HCT116 (cell line): ENCODE measurements around the gene RPS15A. TPM values are rescaled to one million over a fixed set of nuclear protein-coding genes. Genes with fewer than 3 reads are reported as not detected.

Experiments
- ATAC-seq: fragments of 200-7000 bp; cut with Tn5 transposase; 2 replicates; pipeline ENCODE4 v1.9.1; 2020; ENCODE audit warnings: mild to moderate bottlenecking, moderate library complexity
- BruUV-seq: library from RNA; stranded (reverse); fragments of 400-500 nt; replicated peaks from 2 replicates; lab custom pipeline; 2021; lab: Mats Ljungman, UMichigan
- CTCF ChIA-PET: fragments of 300-600 bp; sonication (Branson Sonifier 250); formaldehyde crosslinking; loops from one replicate; lab custom pipeline; 2021; ENCODE audit warnings: antibody characterized with exemption; lab: Charles Lee
- POLR2A ChIA-PET: fragments of 300-600, 350-600 bp; sonication (Branson Sonifier 250); formaldehyde crosslinking; loops from one replicate; lab custom pipeline; 2021; ENCODE audit warnings: antibody characterized with exemption; lab: Charles Lee
- RAD21 ChIA-PET, 2 experiments: fragments of 300-600 bp; sonication (Branson Sonifier 250); formaldehyde crosslinking; loops; one replicate each; lab custom pipeline; 2023; ENCODE audit warnings: low total read pairs in 2 of 2; ENCODE audit not compliant: uncharacterized antibody in 2 of 2, unreplicated experiment in 2 of 2, low non-redundant PET in 1 of 2; lab: Charles Lee
- DNase-seq: peaks from one replicate; pipeline ENCODE4 v3.0.0-alpha.2; 2010; ENCODE audit warnings: low read depth, low spot score
- H2AFZ ChIP-seq: fragments of 200-600 bp; shearing (Covaris generic), sonication (generic); 2 replicates; pipeline ENCODE4 v1.6.1; 2017; ENCODE audit warnings: low read depth, mixed run types, mixed read lengths, antibody characterized with exemption, low read length; ENCODE audit not compliant: poor library complexity, severe bottlenecking
- H3K27ac ChIP-seq: 2 replicates; pipeline ENCODE4 v1.5.1; 2012; ENCODE audit warnings: low read depth, low read length
- H3K27me3 ChIP-seq: fragments of 200-600 bp; sonication (generic); 2 replicates; pipeline ENCODE4 v1.6.1; 2016; ENCODE audit warnings: mixed run types, low read length, mixed read lengths; ENCODE audit not compliant: insufficient read depth
- H3K36me3 ChIP-seq, 2 experiments: fragments of 200-500 bp in 1 of 2; fragments of 200-600 bp in 1 of 2; sonication (Bioruptor generic) in 1 of 2; sonication (generic) in 1 of 2; 2 replicates each; pipeline versions ENCODE4 v1.5.1 to v1.6.1; 2014 to 2016; ENCODE audit warnings: low read length in 2 of 2, inconsistent platforms in 1 of 2, mixed read lengths in 1 of 2, mixed run types in 1 of 2; ENCODE audit not compliant: insufficient read depth in 2 of 2, control insufficient read depth in 1 of 2
- H3K4me1 ChIP-seq, 2 experiments: fragments of 200-600 bp in 1 of 2; sonication (generic) in 1 of 2; 2 replicates each; pipeline versions ENCODE4 v1.5.1 to v1.6.1; 2012 to 2017; ENCODE audit warnings: low read length in 2 of 2, inconsistent platforms in 1 of 2, mild to moderate bottlenecking in 1 of 2, mixed read lengths in 1 of 2, mixed run types in 1 of 2, moderate library complexity in 1 of 2; ENCODE audit not compliant: insufficient read depth in 2 of 2, control insufficient read depth in 1 of 2
- H3K4me2 ChIP-seq: fragments of 200-600 bp; sonication (generic); 2 replicates; pipeline ENCODE4 v1.6.1; 2017; ENCODE audit warnings: mixed run types, low read length, mixed read lengths
- H3K4me3 ChIP-seq, 2 experiments: fragments of 200-600 bp in 1 of 2; sonication (generic) in 1 of 2; replicated peaks in 1 of 2; 2 replicates each; pipeline ENCODE4 v1.5.1; 2011 to 2016; ENCODE audit warnings: low read length in 2 of 2, control low read depth in 1 of 2, low read depth in 1 of 2, mild to moderate bottlenecking in 1 of 2, mixed read lengths in 1 of 2, mixed run types in 1 of 2
- H3K79me2 ChIP-seq: fragments of 200-600 bp; sonication (generic); 2 replicates; pipeline ENCODE4 v1.6.1; 2017; ENCODE audit warnings: mild to moderate bottlenecking, mixed run types, low read length, moderate library complexity, mixed read lengths; ENCODE audit not compliant: insufficient read depth
- H3K9ac ChIP-seq: fragments of 200-600 bp; sonication (generic); 2 replicates; pipeline ENCODE4 v1.6.1; 2016; ENCODE audit warnings: low read length, mixed read lengths
- H3K9me2 ChIP-seq: fragments of 200-600 bp; sonication (generic), shearing (Covaris generic); 2 replicates; pipeline ENCODE4 v1.6.1; 2017; ENCODE audit warnings: mixed run types, mild to moderate bottlenecking, moderate library complexity; ENCODE audit not compliant: insufficient read depth
- H3K9me3 ChIP-seq, 2 experiments: fragments of 200-500 bp in 1 of 2; fragments of 200-600 bp in 1 of 2; sonication (Bioruptor generic) in 1 of 2; sonication (generic) in 1 of 2; 2 replicates each; pipeline ENCODE4 v1.6.1; 2014 to 2017; ENCODE audit warnings: low read length in 2 of 2, mixed read lengths in 2 of 2, inconsistent platforms in 1 of 2, low read depth in 1 of 2, mild to moderate bottlenecking in 1 of 2, mixed run types in 1 of 2, moderate library complexity in 1 of 2; ENCODE audit not compliant: control insufficient read depth in 1 of 2, insufficient read depth in 1 of 2
- H4K20me1 ChIP-seq: fragments of 200-600 bp; sonication (generic), shearing (Covaris generic); 2 replicates; pipeline ENCODE4 v1.6.1; 2017; ENCODE audit warnings: mixed run types, mild to moderate bottlenecking, moderate library complexity; ENCODE audit not compliant: insufficient read depth
- CEBPB ChIP-seq: IDR thresholded peaks from 2 replicates; pipeline ENCODE4 v1.6.1; 2012; ENCODE audit warnings: low read depth
- EZH2phosphoT487 ChIP-seq: fragments of 200-600 bp; IDR thresholded peaks from 2 replicates; pipeline ENCODE4 v1.6.1; 2018; ENCODE audit warnings: antibody characterized with exemption, borderline replicate concordance
- RAD21 ChIP-seq: IDR thresholded peaks from 2 replicates; pipeline ENCODE4 v1.6.1; 2012; ENCODE audit warnings: low read depth, mild to moderate bottlenecking
- SP1 ChIP-seq: IDR thresholded peaks from 2 replicates; pipeline ENCODE4 v1.6.1; 2012; ENCODE audit warnings: low read depth
- SRF ChIP-seq: IDR thresholded peaks from 2 replicates; pipeline ENCODE4 v1.6.1; 2012; ENCODE audit warnings: low read depth
- TCF7L2 ChIP-seq: IDR thresholded peaks from 2 replicates; pipeline ENCODE4 v1.7.0; 2011; ENCODE audit warnings: borderline replicate concordance, inconsistent platforms; ENCODE audit not compliant: insufficient read depth, insufficient read length; ENCODE audit errors: extremely low read depth
- intact Hi-C: fragments of 100-400 bp; cut with micrococcal nuclease; formaldehyde crosslinking; loops from 2 replicates; pipeline ENCODE4 v1.10.0; 2022
- total RNA-seq: library from RNA; stranded (reverse); gene quantifications from one replicate; pipeline ENCODE4 v1.2.1, GENCODE V29; 2021; ENCODE audit not compliant: unreplicated experiment
- TF ChIP-seq, protein P1 (sequence below): IDR thresholded peaks from 2 replicates; pipeline ENCODE4 v1.6.1; 2012
- TF ChIP-seq, protein P2 (sequence below): IDR thresholded peaks from 2 replicates; pipeline ENCODE4 v1.6.1; 2012
- TF ChIP-seq, protein P3 (sequence below): IDR thresholded peaks from 2 replicates; pipeline ENCODE4 v1.6.1; 2012; ENCODE audit warnings: low read depth
- TF ChIP-seq, protein P4 (sequence below): IDR thresholded peaks from 2 replicates; pipeline ENCODE4 v1.6.1; 2011; ENCODE audit warnings: mild to moderate bottlenecking, low read length, moderate library complexity; ENCODE audit not compliant: insufficient replicate concordance; ENCODE audit errors: extremely low read depth

The RPS15A gene
- total RNA-seq, 1 experiment from 2014 or later: 1,686 TPM

DNA sequence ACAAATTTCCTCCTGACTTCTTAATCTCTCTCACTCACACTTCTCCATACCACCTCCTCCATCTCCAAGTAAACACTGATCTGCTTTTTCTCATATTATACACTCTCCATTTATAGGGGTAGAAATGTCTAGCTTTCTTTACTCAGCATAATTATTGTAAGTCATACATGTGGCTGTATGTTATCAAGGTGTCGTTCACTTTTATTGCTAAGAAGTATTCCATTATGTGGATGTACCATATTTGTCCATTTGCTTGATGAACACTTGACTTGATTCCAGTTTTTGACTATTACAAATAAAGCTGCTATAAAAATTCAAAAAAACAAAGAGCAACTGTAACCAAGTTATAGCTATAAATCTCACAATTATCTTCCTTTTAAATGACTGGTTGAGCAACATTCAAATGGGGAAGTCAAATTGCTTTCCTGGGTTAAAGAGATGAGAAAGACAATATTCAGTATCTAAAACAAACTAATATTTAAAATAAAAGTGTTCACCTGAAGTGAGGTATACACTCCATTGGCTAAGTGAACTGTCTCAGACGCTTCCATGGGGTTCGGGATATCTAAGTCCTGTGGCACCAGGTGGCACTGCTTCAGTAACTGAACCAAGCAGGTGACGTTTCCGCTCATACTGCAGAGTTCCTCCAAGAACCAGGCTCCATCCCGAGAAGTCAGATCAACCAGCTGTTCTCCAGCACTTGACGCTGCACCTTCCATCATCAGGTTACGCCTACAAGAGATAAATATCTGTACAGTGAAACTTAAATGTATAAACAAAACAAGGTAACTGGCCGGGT is 43.8 kb upstream of the RPS15A start:
- ATAC-seq (no peak), DNase-seq (no peak)
- Histone ChIP-seq H3K4me2 (no peak overlapping the region), H3K27me3 (no peaks in the 10 kb centered on the region), H3K9me2 (no peaks in the 10 kb centered on the region), H3K4me3 (no peak overlapping the region), H3K36me3 (peaks cover 78 to 83% of the 10 kb centered on the region in 2 experiments), H3K79me2 (no peaks in the 10 kb centered on the region), H3K4me1 (no peaks in the 10 kb centered on the region), H2AFZ (no peak overlapping the region), H3K9ac (no peak overlapping the region), H3K9me3 (no peaks in the 10 kb centered on the region), H4K20me1 (no peaks in the 10 kb centered on the region; the same call in 1 of the 2 replicates), H3K27ac (no peak overlapping the region)
- intact Hi-C loops: loop anchor here (5.0 kb wide), 1 partner anchor 33 kb away; no protein-coding TSS in a partner anchor
- TF ChIP-seq SRF (no peak), CEBPB (no peak), EZH2phosphoT487 (no peak), TCF7L2 (no peak)
- TF ChIP-seq, protein P1, sequence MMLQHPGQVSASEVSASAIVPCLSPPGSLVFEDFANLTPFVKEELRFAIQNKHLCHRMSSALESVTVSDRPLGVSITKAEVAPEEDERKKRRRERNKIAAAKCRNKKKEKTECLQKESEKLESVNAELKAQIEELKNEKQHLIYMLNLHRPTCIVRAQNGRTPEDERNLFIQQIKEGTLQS: no peak
- TF ChIP-seq, protein P2, sequence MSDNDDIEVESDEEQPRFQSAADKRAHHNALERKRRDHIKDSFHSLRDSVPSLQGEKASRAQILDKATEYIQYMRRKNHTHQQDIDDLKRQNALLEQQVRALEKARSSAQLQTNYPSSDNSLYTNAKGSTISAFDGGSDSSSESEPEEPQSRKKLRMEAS: no peak
- ChIA-PET POLR2A (no interaction called here), CTCF (no interaction called here), RAD21 (no interaction called here)
- BruUV-seq: no TSS peak

DNA sequence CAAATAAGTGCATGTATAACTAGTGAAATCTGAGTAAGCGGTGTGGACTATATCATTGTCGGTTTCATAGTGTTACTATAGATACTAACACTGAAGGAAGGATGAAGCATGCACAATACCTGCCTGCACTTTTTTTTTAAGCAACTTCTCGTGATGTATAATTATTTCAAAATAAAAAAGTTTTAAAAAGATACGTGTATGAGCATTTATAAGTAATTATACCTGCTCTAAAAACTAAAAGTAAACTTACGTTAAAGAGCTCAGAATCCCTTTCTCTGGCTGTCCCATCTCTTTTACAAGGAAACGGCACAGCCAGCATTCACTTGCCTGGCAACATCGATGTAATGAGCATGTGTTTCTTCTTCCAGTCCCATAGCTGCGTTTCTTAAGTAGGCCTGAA is 42.5 kb upstream of the RPS15A start:
- DNase-seq (no peak), ATAC-seq (no peak)
- Histone ChIP-seq H3K9ac (no peak overlapping the region), H2AFZ (no peak overlapping the region), H3K9me3 (no peaks in the 10 kb centered on the region), H3K4me1 (no peaks in the 10 kb centered on the region), H3K79me2 (no peaks in the 10 kb centered on the region), H3K4me3 (no peak overlapping the region), H4K20me1 (no peaks in the 10 kb centered on the region; the same call in 1 of the 2 replicates), H3K9me2 (no peaks in the 10 kb centered on the region), H3K27ac (no peak overlapping the region), H3K4me2 (no peak overlapping the region), H3K36me3 (peaks cover 79% of the 10 kb centered on the region in 2 experiments), H3K27me3 (no peaks in the 10 kb centered on the region)
- TF ChIP-seq SP1 (no peak), RAD21 (no peak), CEBPB (no peak)
- TF ChIP-seq, protein P3, sequence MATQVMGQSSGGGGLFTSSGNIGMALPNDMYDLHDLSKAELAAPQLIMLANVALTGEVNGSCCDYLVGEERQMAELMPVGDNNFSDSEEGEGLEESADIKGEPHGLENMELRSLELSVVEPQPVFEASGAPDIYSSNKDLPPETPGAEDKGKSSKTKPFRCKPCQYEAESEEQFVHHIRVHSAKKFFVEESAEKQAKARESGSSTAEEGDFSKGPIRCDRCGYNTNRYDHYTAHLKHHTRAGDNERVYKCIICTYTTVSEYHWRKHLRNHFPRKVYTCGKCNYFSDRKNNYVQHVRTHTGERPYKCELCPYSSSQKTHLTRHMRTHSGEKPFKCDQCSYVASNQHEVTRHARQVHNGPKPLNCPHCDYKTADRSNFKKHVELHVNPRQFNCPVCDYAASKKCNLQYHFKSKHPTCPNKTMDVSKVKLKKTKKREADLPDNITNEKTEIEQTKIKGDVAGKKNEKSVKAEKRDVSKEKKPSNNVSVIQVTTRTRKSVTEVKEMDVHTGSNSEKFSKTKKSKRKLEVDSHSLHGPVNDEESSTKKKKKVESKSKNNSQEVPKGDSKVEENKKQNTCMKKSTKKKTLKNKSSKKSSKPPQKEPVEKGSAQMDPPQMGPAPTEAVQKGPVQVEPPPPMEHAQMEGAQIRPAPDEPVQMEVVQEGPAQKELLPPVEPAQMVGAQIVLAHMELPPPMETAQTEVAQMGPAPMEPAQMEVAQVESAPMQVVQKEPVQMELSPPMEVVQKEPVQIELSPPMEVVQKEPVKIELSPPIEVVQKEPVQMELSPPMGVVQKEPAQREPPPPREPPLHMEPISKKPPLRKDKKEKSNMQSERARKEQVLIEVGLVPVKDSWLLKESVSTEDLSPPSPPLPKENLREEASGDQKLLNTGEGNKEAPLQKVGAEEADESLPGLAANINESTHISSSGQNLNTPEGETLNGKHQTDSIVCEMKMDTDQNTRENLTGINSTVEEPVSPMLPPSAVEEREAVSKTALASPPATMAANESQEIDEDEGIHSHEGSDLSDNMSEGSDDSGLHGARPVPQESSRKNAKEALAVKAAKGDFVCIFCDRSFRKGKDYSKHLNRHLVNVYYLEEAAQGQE: no peak
- TF ChIP-seq, protein P4, sequence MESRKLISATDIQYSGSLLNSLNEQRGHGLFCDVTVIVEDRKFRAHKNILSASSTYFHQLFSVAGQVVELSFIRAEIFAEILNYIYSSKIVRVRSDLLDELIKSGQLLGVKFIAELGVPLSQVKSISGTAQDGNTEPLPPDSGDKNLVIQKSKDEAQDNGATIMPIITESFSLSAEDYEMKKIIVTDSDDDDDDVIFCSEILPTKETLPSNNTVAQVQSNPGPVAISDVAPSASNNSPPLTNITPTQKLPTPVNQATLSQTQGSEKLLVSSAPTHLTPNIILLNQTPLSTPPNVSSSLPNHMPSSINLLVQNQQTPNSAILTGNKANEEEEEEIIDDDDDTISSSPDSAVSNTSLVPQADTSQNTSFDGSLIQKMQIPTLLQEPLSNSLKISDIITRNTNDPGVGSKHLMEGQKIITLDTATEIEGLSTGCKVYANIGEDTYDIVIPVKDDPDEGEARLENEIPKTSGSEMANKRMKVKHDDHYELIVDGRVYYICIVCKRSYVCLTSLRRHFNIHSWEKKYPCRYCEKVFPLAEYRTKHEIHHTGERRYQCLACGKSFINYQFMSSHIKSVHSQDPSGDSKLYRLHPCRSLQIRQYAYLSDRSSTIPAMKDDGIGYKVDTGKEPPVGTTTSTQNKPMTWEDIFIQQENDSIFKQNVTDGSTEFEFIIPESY: no peak
- intact Hi-C loops: loop anchor here (5.0 kb wide), 1 partner anchor 35 kb away; no protein-coding TSS in a partner anchor
- CTCF ChIA-PET: no interaction called here
- RAD21 ChIA-PET: no interaction called here
- POLR2A ChIA-PET: interaction anchor here (2.5 kb wide), 1 partner anchor 31 kb away, joined by 11 read pairs; the partner anchor contains the start of gene ARL6IP1
- no TSS peak for BruUV-seq
